Measurements from ENCODE around the gene WFDC13.

WFDC13 gene

GRCh38 chr20:45727044-45727443, 25.2 kb downstream of the WFDC13 start:
- no peak overlapping the region for H3K27ac ChIP-seq
- no peaks in the 10 kb centered on the region for H3K27me3 ChIP-seq (replicated peaks)
- no peak for DNase-seq
- TF ChIP-seq, protein P1, sequence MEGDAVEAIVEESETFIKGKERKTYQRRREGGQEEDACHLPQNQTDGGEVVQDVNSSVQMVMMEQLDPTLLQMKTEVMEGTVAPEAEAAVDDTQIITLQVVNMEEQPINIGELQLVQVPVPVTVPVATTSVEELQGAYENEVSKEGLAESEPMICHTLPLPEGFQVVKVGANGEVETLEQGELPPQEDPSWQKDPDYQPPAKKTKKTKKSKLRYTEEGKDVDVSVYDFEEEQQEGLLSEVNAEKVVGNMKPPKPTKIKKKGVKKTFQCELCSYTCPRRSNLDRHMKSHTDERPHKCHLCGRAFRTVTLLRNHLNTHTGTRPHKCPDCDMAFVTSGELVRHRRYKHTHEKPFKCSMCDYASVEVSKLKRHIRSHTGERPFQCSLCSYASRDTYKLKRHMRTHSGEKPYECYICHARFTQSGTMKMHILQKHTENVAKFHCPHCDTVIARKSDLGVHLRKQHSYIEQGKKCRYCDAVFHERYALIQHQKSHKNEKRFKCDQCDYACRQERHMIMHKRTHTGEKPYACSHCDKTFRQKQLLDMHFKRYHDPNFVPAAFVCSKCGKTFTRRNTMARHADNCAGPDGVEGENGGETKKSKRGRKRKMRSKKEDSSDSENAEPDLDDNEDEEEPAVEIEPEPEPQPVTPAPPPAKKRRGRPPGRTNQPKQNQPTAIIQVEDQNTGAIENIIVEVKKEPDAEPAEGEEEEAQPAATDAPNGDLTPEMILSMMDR (IDR thresholded peaks at IDR 0.05; ENCODE audit: low read depth, low read length, missing control alignments): no peak
- in situ Hi-C loops (cut with HindIII; ENCODE audit: low pct_ligation_motif_present, low sequenced_read_pairs): no loop called here
- H3K36me3 ChIP-seq (replicated peaks): no peaks in the 10 kb centered on the region
- H3K4me3 ChIP-seq (ENCODE audit: low read depth, low read length): no peak overlapping the region

- no peak for DNase-seq
- TF ChIP-seq, protein P1 (IDR thresholded peaks at IDR 0.05; ENCODE audit: low read depth, low read length, missing control alignments): no peak
- Histone ChIP-seq H3K4me3 (ENCODE audit: low read depth, low read length) (no peak overlapping the region), H3K27me3 (replicated peaks) (no peaks in the 10 kb centered on the region), H3K36me3 (replicated peaks) (no peaks in the 10 kb centered on the region), H3K27ac (no peak overlapping the region)
- in situ Hi-C loops (cut with HindIII; ENCODE audit: low pct_ligation_motif_present, low sequenced_read_pairs): no loop called here
Measured at GRCh38 chr20:45732199-45732598, 30.4 kb downstream of the WFDC13 start.

- Histone ChIP-seq H3K36me3 (replicated peaks) (no peaks in the 10 kb centered on the region), H3K27me3 (replicated peaks) (no peaks in the 10 kb centered on the region), H3K4me3 (ENCODE audit: low read depth, low read length) (no peak overlapping the region), H3K27ac (no peak overlapping the region)
- DNase-seq: no peak
- TF ChIP-seq, protein P1 (IDR thresholded peaks at IDR 0.05; ENCODE audit: low read depth, low read length, missing control alignments): no peak
- in situ Hi-C loops (cut with HindIII; ENCODE audit: low pct_ligation_motif_present, low sequenced_read_pairs): no loop called here
Measured at GRCh38 chr20:45735552-45735951, 33.7 kb downstream of the WFDC13 start.

DNA sequence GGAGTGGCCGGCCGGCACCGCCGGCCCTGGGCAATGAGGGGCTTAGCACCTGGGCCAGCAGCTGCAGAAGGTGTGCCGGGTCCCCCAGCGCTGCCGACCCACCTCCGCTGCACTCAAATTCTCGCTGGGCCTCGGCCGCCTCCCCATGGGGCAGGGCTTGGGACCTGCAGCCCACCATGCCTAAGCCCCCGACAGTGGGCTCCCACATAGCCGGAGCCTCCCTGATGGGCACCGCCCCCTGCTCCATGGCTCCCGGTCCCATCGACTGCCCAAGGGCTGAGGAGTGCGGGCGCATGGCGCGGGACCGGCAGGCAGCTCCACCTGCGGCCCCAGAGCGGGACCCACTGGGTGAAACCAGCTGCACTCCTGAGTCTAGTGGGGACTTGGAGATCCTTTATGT, 34.1 kb downstream of the WFDC13 start:
- Histone ChIP-seq H3K27ac (no peak overlapping the region), H3K4me3 (ENCODE audit: low read depth, low read length) (no peak overlapping the region), H3K27me3 (replicated peaks) (no peaks in the 10 kb centered on the region), H3K36me3 (replicated peaks) (no peaks in the 10 kb centered on the region)
- DNase-seq: no peak
- TF ChIP-seq, protein P1 (IDR thresholded peaks at IDR 0.05; ENCODE audit: low read depth, low read length, missing control alignments): no peak
- in situ Hi-C loops (cut with HindIII; ENCODE audit: low pct_ligation_motif_present, low sequenced_read_pairs): no loop called here

GRCh38 chr20:45742596-45742995, 40.8 kb downstream of the WFDC13 start:
- TF ChIP-seq, protein P1 (IDR thresholded peaks at IDR 0.05; ENCODE audit: low read depth, low read length, missing control alignments): no peak

DNA sequence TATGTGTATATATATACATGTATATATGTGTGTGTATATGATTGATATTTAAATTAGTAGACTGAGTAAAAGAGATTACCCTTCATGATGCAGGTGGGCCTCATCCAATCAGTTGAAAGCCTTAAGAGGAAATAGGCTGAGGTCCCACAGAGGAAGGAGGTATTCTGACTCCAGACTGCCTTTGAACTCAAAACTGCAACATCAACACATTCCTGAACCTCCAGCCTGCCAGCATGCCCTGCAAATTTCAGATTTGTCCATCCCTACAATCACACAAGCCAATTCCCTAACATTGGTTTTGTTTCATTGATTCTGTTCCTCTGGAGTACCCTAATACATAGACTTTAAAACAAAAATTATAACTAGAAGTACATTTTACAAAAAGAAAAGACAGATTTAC, 43.2 kb downstream of the WFDC13 start:
- Histone ChIP-seq H3K4me3 (ENCODE audit: low read depth, low read length) (no peak overlapping the region), H3K36me3 (replicated peaks) (no peaks in the 10 kb centered on the region), H3K27ac (no peak overlapping the region), H3K27me3 (replicated peaks) (no peaks in the 10 kb centered on the region)
- in situ Hi-C loops (cut with HindIII; ENCODE audit: low pct_ligation_motif_present, low sequenced_read_pairs): no loop called here
- TF ChIP-seq, protein P1 (IDR thresholded peaks at IDR 0.05; ENCODE audit: low read depth, low read length, missing control alignments): no peak
- DNase-seq: no peak

More at GRCh38 chr20:45742596-45742995, 40.8 kb downstream of the WFDC13 start:
- no peaks in the 10 kb centered on the region for H3K27me3 ChIP-seq (replicated peaks)
- H3K27ac ChIP-seq: no peak overlapping the region
- H3K36me3 ChIP-seq (replicated peaks): no peaks in the 10 kb centered on the region
- no peak for DNase-seq
- H3K4me3 ChIP-seq (ENCODE audit: low read depth, low read length): no peak overlapping the region
- in situ Hi-C loops (cut with HindIII; ENCODE audit: low pct_ligation_motif_present, low sequenced_read_pairs): no loop called here

All from brain microvascular endothelial cell (primary cell).